Measurements from ENCODE around the gene CTCFL. TPM values are rescaled to one million over a fixed set of nuclear protein-coding genes. Genes with fewer than 3 reads are reported as not detected.

Gene CTCFL
- total RNA-seq, 1 experiment from 2014 or later = not detected

DNA sequence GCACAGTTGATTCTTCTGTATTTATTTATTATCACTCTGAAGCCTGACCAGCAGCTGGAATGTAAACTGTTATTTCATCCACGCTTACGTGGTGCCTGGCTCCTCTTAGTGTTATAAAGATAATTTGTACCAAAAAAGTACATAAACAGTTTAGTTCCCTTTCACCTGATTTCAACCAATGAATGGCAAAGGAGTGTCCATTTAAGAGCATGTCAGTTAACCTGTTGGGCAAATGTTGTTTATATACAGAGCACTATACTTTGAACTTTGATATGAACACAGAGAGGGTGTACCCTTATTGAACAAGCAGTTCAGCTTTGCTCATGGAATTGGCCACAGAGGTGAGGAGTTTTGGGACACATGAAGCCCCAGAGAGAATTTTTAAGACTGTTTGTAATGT, 7.2 kb upstream of the CTCFL start:
- Histone ChIP-seq H3K4me3 (no peak overlapping the region), H2AFZ (no peak overlapping the region), H3K36me3 (ENCODE audit: low read depth) (no peaks in the 10 kb centered on the region), H3F3A (ENCODE audit: insufficient read depth, low read depth) (no peaks in the 10 kb centered on the region), H3K9me2 (ENCODE audit: insufficient read depth) (no peaks in the 10 kb centered on the region), H3K27me3 (ENCODE audit: insufficient read depth, low read depth) (peaks cover 32% of the 10 kb centered on the region), H3K79me2 (ENCODE audit: low read depth) (no peaks in the 10 kb centered on the region), H4K20me1 (ENCODE audit: insufficient read depth) (no peaks in the 10 kb centered on the region), H3K9me3 (ENCODE audit: insufficient read depth, low read depth) (0 out of 2 replicates have a peak, but pooled peaks cover 4% of the 10 kb centered on the region), H3K27ac (no peak overlapping the region), H3K4me2 (no peak overlapping the region), H3K4me1 (replicated peaks; ENCODE audit: insufficient read depth) (no peaks in the 10 kb centered on the region)
- no TSS peak for BruUV-seq (replicated peaks)
- ChIA-PET CTCF (interaction anchor here (0.6 kb wide), 1 partner anchor 86 kb away, joined by 5 read pairs; no protein-coding TSS in a partner anchor), POLR2A (ENCODE audit: unreplicated experiment) (no interaction called here)
- DNase-seq = no peak
- intact Hi-C loops (cut with micrococcal nuclease; ENCODE audit: unreplicated experiment) = no loop called here
- no peak for TF ChIP-seq EZH2 (IDR thresholded peaks at IDR 0.05; ENCODE audit: low read depth)
- TF ChIP-seq, protein P1, sequence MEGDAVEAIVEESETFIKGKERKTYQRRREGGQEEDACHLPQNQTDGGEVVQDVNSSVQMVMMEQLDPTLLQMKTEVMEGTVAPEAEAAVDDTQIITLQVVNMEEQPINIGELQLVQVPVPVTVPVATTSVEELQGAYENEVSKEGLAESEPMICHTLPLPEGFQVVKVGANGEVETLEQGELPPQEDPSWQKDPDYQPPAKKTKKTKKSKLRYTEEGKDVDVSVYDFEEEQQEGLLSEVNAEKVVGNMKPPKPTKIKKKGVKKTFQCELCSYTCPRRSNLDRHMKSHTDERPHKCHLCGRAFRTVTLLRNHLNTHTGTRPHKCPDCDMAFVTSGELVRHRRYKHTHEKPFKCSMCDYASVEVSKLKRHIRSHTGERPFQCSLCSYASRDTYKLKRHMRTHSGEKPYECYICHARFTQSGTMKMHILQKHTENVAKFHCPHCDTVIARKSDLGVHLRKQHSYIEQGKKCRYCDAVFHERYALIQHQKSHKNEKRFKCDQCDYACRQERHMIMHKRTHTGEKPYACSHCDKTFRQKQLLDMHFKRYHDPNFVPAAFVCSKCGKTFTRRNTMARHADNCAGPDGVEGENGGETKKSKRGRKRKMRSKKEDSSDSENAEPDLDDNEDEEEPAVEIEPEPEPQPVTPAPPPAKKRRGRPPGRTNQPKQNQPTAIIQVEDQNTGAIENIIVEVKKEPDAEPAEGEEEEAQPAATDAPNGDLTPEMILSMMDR (conservative IDR thresholded peaks at IDR 0.05) = no peak

DNA sequence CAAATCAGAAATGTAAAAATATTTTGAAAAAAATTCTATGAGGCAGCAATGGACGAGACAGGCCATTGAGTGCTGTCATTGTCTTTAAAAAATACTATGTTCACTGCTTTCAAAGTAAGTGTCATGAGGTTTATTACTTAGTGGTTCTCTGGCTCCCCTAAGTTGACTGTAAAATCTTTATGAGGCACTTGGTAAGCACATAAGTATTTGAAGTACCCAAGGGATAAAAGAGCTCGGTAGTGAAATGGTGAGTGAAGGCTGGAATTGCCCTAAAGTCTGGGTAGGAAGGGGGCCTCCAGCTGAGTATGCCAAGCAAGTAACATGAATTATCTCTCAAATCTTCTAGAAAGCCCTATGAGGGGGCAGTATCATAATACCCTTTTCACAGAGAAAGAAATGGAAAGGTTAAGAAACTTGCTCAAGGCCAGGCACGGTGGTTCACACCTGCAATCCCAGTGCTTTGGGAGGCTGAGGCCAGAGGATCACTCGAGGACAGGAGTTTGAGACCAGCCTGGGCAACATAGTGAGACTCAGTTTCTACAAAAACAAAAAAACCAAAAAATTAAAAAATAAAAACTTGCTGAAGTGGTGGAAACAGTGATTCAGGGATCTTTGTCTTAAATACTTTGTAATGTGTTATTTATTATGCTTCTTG, 5.5 kb upstream of the CTCFL start:
- H3K27ac ChIP-seq = no peak overlapping the region
- no peaks in the 10 kb centered on the region for H3K9me3 ChIP-seq (ENCODE audit: insufficient read depth, low read depth)
- H3K27me3 ChIP-seq (ENCODE audit: insufficient read depth, low read depth) = peaks cover 16% of the 10 kb centered on the region
- H3K4me2 ChIP-seq = no peak overlapping the region
- H3K4me1 ChIP-seq (replicated peaks; ENCODE audit: insufficient read depth) = no peaks in the 10 kb centered on the region
- POLR2A ChIA-PET (ENCODE audit: unreplicated experiment) = no interaction called here
- no TSS peak for BruUV-seq (replicated peaks)
- H3F3A ChIP-seq (ENCODE audit: insufficient read depth, low read depth) = no peaks in the 10 kb centered on the region
- no peaks in the 10 kb centered on the region for H3K36me3 ChIP-seq (ENCODE audit: low read depth)
- CTCF ChIA-PET = no interaction called here
- H4K20me1 ChIP-seq (ENCODE audit: insufficient read depth) = no peaks in the 10 kb centered on the region
- H2AFZ ChIP-seq = no peak overlapping the region
- no peak for DNase-seq
- TF ChIP-seq, protein P1 (conservative IDR thresholded peaks at IDR 0.05) = no peak
- TF ChIP-seq EZH2 (IDR thresholded peaks at IDR 0.05; ENCODE audit: low read depth) = no peak
- no peak overlapping the region for H3K4me3 ChIP-seq
- intact Hi-C loops (cut with micrococcal nuclease; ENCODE audit: unreplicated experiment) = no loop called here
- no peaks in the 10 kb centered on the region for H3K9me2 ChIP-seq (ENCODE audit: insufficient read depth)
- H3K79me2 ChIP-seq (ENCODE audit: low read depth) = no peaks in the 10 kb centered on the region

GRCh38 chr20:57529810-57530209, 4.9 kb upstream of the CTCFL start:
- Histone ChIP-seq H3K4me3 (no peak overlapping the region), H3K4me1 (replicated peaks; ENCODE audit: insufficient read depth) (no peaks in the 10 kb centered on the region), H3K4me2 (no peak overlapping the region), H3F3A (ENCODE audit: insufficient read depth, low read depth) (no peaks in the 10 kb centered on the region), H3K27me3 (ENCODE audit: insufficient read depth, low read depth) (peaks cover 9% of the 10 kb centered on the region; the same call in 1 of the 2 replicates), H3K79me2 (ENCODE audit: low read depth) (no peaks in the 10 kb centered on the region), H3K9me3 (ENCODE audit: insufficient read depth, low read depth) (no peaks in the 10 kb centered on the region), H3K36me3 (ENCODE audit: low read depth) (no peaks in the 10 kb centered on the region), H3K9me2 (ENCODE audit: insufficient read depth) (no peaks in the 10 kb centered on the region), H4K20me1 (ENCODE audit: insufficient read depth) (no peaks in the 10 kb centered on the region), H3K27ac (no peak overlapping the region), H2AFZ (no peak overlapping the region)
- intact Hi-C loops (cut with micrococcal nuclease; ENCODE audit: unreplicated experiment) = no loop called here
- ChIA-PET CTCF (no interaction called here), POLR2A (ENCODE audit: unreplicated experiment) (no interaction called here)
- BruUV-seq (replicated peaks) = no TSS peak
- DNase-seq = no peak
- TF ChIP-seq EZH2 (IDR thresholded peaks at IDR 0.05; ENCODE audit: low read depth) = no peak
- TF ChIP-seq, protein P1 (conservative IDR thresholded peaks at IDR 0.05) = no peak
